Pericardium fibroblast (primary cell): ENCODE data around the gene HYLS1. TPM values are rescaled to one million over a fixed set of nuclear protein-coding genes. Genes with fewer than 3 reads are reported as not detected.

ENCODE experiments used
- total RNA-seq: library from RNA; depleted of rRNA; stranded (reverse); fragments of >200 nt; gene quantifications from 2 replicates; pipeline ENCODE4 v1.2.3, GENCODE V29; 2015

Gene HYLS1
- total RNA-seq = 2.1 and 5.3 TPM in 2 replicates

GRCh38 chr11:125887373-125888324 lies at the start of gene HYLS1:
Gene HYLS1, plus strand, starts transcription at chr11:125887668. Its CDS starts 11,701 bp downstream, at chr11:125899369.

GRCh38 chr11:125902927-125903710 lies 15.7 kb downstream of the HYLS1 start, which contains the start of gene PUS3:
Gene PUS3, minus strand, starts transcription at chr11:125903206. Its CDS starts 6,922 bp downstream, at chr11:125896284.

GRCh38 chr11:125903711-125904659 lies 16.5 kb downstream of the HYLS1 start, which contains the start of gene DDX25:
Gene DDX25, plus strand, starts transcription at chr11:125904508. Its CDS starts 10 bp downstream, at chr11:125904518.

GRCh38 chr11:125945797-125946520 lies 58.5 kb downstream of the HYLS1 start, which contains the start of gene VSIG10L2:
Gene VSIG10L2, plus strand, starts transcription at chr11:125946044. Its CDS starts 12 bp downstream, at chr11:125946056.

Other genes with a start within 250 kb of the HYLS1 start
- gene ACRV1, start 206.8 kb upstream of the HYLS1 start, total RNA-seq = not detected in 2 replicates
- gene PATE1, start 141.4 kb upstream of the HYLS1 start, total RNA-seq = not detected in 2 replicates
- gene PATE2, start 108.8 kb upstream of the HYLS1 start, total RNA-seq = not detected in 2 replicates
- not detected in 2 replicates for gene PATE3, start 99.5 kb upstream of the HYLS1 start, total RNA-seq
- gene PATE4, start 54.4 kb upstream of the HYLS1 start, total RNA-seq = not detected in 2 replicates
- 8.2 and 12.8 TPM in 2 replicates for gene PUS3, start 15.5 kb downstream of the HYLS1 start, total RNA-seq
- 0.09 TPM in 1 of 2 replicates, not detected in the other for gene DDX25, start 16.8 kb downstream of the HYLS1 start, total RNA-seq
- gene VSIG10L2, start 58.4 kb downstream of the HYLS1 start, total RNA-seq = under 0.01 TPM in 1 of 2 replicates, not detected in the other
- gene CDON, start 175.2 kb downstream of the HYLS1 start, total RNA-seq = 49.0 and 81.3 TPM in 2 replicates